Measurements from ENCODE around the gene MADD.

The MADD gene

DNA sequence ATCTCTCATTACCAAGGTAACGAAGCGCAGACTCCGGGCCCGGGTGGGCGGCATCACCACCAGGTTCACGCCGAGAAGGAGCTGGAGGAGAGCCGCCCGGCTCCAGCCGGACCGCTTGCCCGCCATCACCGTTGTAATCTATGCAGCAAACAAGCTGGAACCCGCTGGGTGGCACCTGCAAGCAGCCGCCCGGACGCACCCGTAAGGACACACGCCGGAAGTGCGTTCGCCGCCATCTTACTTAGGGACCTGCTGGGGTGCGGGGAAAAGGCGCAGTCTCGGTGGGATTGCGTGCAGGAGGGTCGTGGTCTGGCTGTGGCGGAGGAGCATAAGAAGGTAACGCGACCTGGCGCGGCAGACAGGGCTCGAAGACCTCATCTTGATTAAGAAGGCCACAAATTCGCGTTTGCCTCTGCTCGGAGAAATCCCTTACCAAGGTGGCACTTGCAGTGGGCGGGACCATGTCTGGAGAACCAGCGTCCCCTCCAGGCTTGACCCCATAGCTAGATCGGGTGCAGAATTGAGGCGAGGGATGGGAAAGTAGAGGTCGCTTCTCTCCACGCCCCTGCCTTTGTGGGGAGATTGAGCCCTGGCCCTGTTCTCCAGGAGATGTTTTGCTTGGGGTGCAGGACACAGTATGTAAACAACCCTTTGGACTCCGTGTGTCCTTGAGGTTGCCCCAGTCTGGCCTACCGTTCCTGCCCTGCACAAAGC lies 21.1 kb upstream of the MADD start, which contains the start of gene ACP2:
Gene ACP2 (minus strand): TSS at position 151 of the 714 bp plus-strand sequence. CDS start 25 bp downstream, at position 126.
- peak; percentile 95 for DNase-seq (ENCODE audit: low read depth)
- TF ChIP-seq CTCF (IDR thresholded peaks at IDR 0.05; ENCODE audit: insufficient read depth, low read depth, low read length, missing control alignments): peak; percentile 46
- peak within 1 kb of the TSS; percentile 67 for H3K4me3 ChIP-seq (ENCODE audit: low read depth, low read length)

DNA sequence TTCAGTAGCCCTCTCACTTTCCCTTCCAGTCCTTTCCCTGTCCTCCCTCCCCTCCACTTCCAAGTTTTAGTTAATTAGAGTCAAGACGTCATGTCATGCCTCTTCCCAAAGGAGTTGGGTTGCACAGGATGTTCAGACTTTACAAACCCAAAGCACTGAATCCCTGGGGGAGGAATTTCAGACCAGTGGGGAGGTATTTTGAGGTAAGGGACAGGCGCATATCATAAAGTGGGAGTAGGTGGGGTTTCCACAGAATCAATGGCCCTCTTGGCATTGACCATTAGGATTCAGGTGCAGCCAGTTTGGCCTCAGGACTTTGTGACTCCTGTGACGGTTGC lies 20.6 kb upstream of the MADD start:
- H3K4me3 ChIP-seq (ENCODE audit: low read depth, low read length): peak overlapping the region; percentile 67
- no peak for DNase-seq (ENCODE audit: low read depth)
- no peak for TF ChIP-seq CTCF (IDR thresholded peaks at IDR 0.05; ENCODE audit: insufficient read depth, low read depth, low read length, missing control alignments)

DNA sequence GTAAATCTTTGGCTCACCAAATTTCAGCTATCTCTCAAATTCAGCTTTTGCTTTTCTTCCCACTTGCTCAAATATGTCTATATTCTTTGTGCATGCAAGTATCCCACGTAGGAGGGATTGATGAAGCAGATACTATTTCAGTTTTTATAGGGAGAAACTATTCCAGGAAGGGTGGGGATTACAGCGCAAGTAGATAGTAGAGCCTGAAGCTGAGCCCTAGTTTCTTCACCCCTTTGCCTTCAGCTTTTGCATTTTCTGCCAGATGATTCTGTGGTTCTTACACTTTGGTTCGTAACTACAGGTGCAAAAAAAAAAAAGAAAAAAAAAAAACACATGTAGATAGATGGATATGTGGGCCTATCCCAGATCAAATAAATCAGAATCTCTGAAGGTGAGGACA lies 18.2 kb upstream of the MADD start:
- no peak for TF ChIP-seq CTCF (IDR thresholded peaks at IDR 0.05; ENCODE audit: insufficient read depth, low read depth, low read length, missing control alignments)
- H3K4me3 ChIP-seq (ENCODE audit: low read depth, low read length): no peak overlapping the region
- DNase-seq (ENCODE audit: low read depth): no peak

GRCh38 chr11:47253660-47254059 lies 16.3 kb upstream of the MADD start:
- H3K4me3 ChIP-seq (ENCODE audit: low read depth, low read length): no peak overlapping the region
- TF ChIP-seq CTCF (IDR thresholded peaks at IDR 0.05; ENCODE audit: insufficient read depth, low read depth, low read length, missing control alignments): no peak
- no peak for DNase-seq (ENCODE audit: low read depth)

DNA sequence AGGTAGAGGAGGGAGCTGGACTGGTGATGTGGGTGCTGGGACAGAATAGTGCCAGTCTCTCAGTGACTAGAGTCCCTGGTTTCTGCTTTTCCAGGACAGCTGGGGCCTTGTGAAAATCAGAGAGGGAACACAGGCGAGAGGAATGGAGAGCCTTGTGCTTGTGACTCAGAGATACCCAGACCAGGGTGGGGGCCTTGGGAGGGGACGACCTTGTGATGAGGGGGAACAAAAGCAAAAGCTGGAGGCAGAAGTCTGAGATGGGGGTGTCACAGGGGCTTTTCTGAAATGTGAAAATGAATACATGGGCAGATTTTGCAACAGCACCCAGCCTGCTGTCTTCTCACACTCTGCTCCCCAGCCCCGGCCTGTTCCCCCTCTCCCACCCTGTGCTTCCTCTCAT lies 15.5 kb upstream of the MADD start:
- H3K4me3 ChIP-seq (ENCODE audit: low read depth, low read length): no peak overlapping the region
- no peak for TF ChIP-seq CTCF (IDR thresholded peaks at IDR 0.05; ENCODE audit: insufficient read depth, low read depth, low read length, missing control alignments)
- no peak for DNase-seq (ENCODE audit: low read depth)

DNA sequence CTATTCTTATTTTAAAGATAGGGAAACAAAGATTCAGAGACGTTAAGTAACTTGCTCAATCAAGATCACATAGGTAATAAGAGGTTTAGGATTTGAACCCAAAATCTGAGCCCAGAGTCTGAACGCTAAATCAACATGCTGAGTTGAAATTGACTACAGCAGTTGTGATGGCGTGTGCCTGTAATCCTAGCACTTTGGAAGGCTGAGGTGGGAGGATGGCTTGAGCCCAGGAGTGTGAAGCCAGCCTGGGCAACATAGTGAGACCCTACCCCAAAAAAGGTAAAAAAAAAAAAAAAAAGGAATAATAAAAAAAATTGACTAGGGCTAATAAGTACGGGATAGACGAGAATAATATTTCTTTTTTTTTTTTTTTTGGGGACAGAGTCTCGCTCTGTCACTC lies 13.6 kb upstream of the MADD start:
- H3K4me3 ChIP-seq (ENCODE audit: low read depth, low read length): no peak overlapping the region
- DNase-seq (ENCODE audit: low read depth): no peak
- no peak for TF ChIP-seq CTCF (IDR thresholded peaks at IDR 0.05; ENCODE audit: insufficient read depth, low read depth, low read length, missing control alignments)

DNA sequence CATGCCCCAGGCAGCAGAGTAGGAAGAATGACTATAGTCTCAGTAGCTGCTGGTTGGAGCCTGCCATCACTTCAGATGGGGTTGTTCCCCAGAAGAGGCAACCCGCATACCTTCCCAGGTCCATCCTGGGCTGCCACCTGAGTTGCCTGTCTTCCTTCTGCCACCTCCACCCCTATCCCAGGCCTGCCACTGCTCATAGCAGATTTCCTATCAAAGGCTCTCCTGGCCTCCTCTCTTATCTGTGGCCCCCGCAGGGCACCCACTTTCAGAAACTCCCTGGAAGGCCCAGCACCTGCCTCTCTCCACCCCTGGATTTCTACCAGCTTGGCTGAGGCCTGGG lies 12.8 kb upstream of the MADD start:
- no peak for DNase-seq (ENCODE audit: low read depth)
- H3K4me3 ChIP-seq (ENCODE audit: low read depth, low read length): no peak overlapping the region
- no peak for TF ChIP-seq CTCF (IDR thresholded peaks at IDR 0.05; ENCODE audit: insufficient read depth, low read depth, low read length, missing control alignments)
